GM12891 (cell line): ENCODE results near the gene LZTS3.

Experiments
- POLR2A ChIP-seq: IDR thresholded peaks from 2 replicates; pipeline ENCODE4 v1.6.1; 2011; ENCODE audit warnings: low read depth, low read length, control low read depth
- POU2F2 ChIP-seq: IDR thresholded peaks from 2 replicates; pipeline ENCODE4 v1.6.1; 2011; ENCODE audit warnings: low read depth, mild to moderate bottlenecking, control low read depth, low read length, moderate library complexity

GRCh38 chr20:3208786-3209256 is 35.5 kb upstream of the LZTS3 start:
- TF ChIP-seq POLR2A: no peak
- no peak for TF ChIP-seq POU2F2
